Keratinocyte (primary cell): ENCODE results near the gene PIH1D1. TPM values are rescaled to one million over a fixed set of nuclear protein-coding genes. Genes with fewer than 3 reads are reported as not detected.

Experiments used
- DNase-seq: peaks from one replicate; pipeline ENCODE4 v3.0.0-alpha.2; 2011; ENCODE audit warnings: low read depth, missing footprints, low spot score
- FAIRE-seq: peaks from 2 replicates; lab custom pipeline; 2011; peaks lifted over from hg19 to GRCh38; lab: Jason Lieb, UNC
- H2AFZ ChIP-seq: 2 replicates; pipeline ENCODE4 v1.6.0; 2012; ENCODE audit warnings: low read length, control low read depth, inconsistent platforms; ENCODE audit not compliant: control insufficient read depth
- H3K27ac ChIP-seq: 2 replicates; pipeline ENCODE4 v1.5.1; 2011; ENCODE audit warnings: low read length; ENCODE audit not compliant: control insufficient read depth, insufficient read depth
- H3K27me3 ChIP-seq: 3 replicates; pipeline ENCODE4 v1.6.0; 2011; ENCODE audit warnings: low read length; ENCODE audit not compliant: control insufficient read depth, insufficient read depth; ENCODE audit errors: extremely low read depth
- H3K36me3 ChIP-seq, 2 experiments: 2 replicates in 1 of 2; 3 replicates in 1 of 2; pipeline ENCODE4 v1.5.1; 2011; ENCODE audit warnings: low read length in 2 of 2, mild to moderate bottlenecking in 1 of 2; ENCODE audit not compliant: control insufficient read depth in 2 of 2, insufficient read depth in 2 of 2; ENCODE audit errors: extremely low read depth in 1 of 2
- H3K4me1 ChIP-seq: 3 replicates; pipeline ENCODE4 v1.5.1; 2011; ENCODE audit warnings: low read length; ENCODE audit not compliant: control insufficient read depth, insufficient read depth; ENCODE audit errors: extremely low read depth
- H3K4me2 ChIP-seq: 3 replicates; pipeline ENCODE4 v1.6.0; 2011; ENCODE audit warnings: low read depth, low read length; ENCODE audit not compliant: control insufficient read depth, insufficient read depth; ENCODE audit errors: extremely low read depth
- H3K4me3 ChIP-seq, 3 experiments: fragments of 200-600 bp in 1 of 3; sonication (generic) in 1 of 3; 2 replicates in 2 of 3; 3 replicates in 1 of 3; pipeline ENCODE4 v1.5.1; 2011 to 2016; ENCODE audit warnings: low read length in 3 of 3, mild to moderate bottlenecking in 3 of 3, control low read depth in 2 of 3, inconsistent platforms in 1 of 3, low read depth in 1 of 3, mixed read lengths in 1 of 3, mixed run types in 1 of 3, moderate library complexity in 1 of 3; ENCODE audit not compliant: control insufficient read depth in 2 of 3, insufficient read depth in 2 of 3; ENCODE audit errors: extremely low read depth in 1 of 3
- H3K79me2 ChIP-seq: 2 replicates; pipeline ENCODE4 v1.6.0; 2012; ENCODE audit warnings: low read length; ENCODE audit not compliant: control insufficient read depth, insufficient read depth
- H3K9ac ChIP-seq: 3 replicates; pipeline ENCODE4 v1.6.0; 2011; ENCODE audit warnings: low read length; ENCODE audit not compliant: control insufficient read depth, insufficient read depth; ENCODE audit errors: extremely low read depth
- H3K9me1 ChIP-seq: 3 replicates; pipeline ENCODE4 v1.6.0; 2011; ENCODE audit warnings: low read length; ENCODE audit not compliant: control insufficient read depth, insufficient read depth; ENCODE audit errors: extremely low read depth
- H3K9me3 ChIP-seq: 2 replicates; pipeline ENCODE4 v1.5.1; 2012; ENCODE audit warnings: low read depth, low read length; ENCODE audit not compliant: control insufficient read depth
- H4K20me1 ChIP-seq: 3 replicates; pipeline ENCODE4 v1.6.0; 2011; ENCODE audit warnings: low read length; ENCODE audit not compliant: control insufficient read depth, insufficient read depth; ENCODE audit errors: extremely low read depth
- EZH2 ChIP-seq: IDR thresholded peaks from one replicate; pipeline ENCODE4 v1.6.1; 2012; ENCODE audit warnings: inconsistent platforms, mild to moderate bottlenecking, low read length, moderate library complexity
- dilution Hi-C: fragments of 300-500 bp; cut with MboI; formaldehyde crosslinking; loops from one replicate; pipeline ENCODE4 v1.7.0; 2020; ENCODE audit warnings: low sequenced_read_pairs; ENCODE audit not compliant: extremely low pct_ligation_motif_present
- polyA plus RNA-seq, 5 experiments: library from polyadenylated mRNA; depleted of rRNA in 3 of 5; stranded (reverse) in 3 of 5; stranded (forward) in 1 of 5; unstranded in 1 of 5; fragments of >200 nt; gene quantifications; 1 replicate in 1 of 5; 2 replicates in 3 of 5; 3 replicates in 1 of 5; pipeline versions ENCODE4 v1.2.1 to v1.2.3, GENCODE V29; 2011 to 2012; ENCODE audit warnings: missing spikeins in 2 of 5, low read depth in 1 of 5, low replicate concordance in 1 of 5
- TF ChIP-seq, protein P1 (sequence below), 3 experiments: IDR thresholded peaks in 1 of 3; conservative IDR thresholded peaks in 1 of 3; optimal IDR thresholded peaks in 1 of 3; 2 replicates in 2 of 3; 3 replicates in 1 of 3; pipeline versions ENCODE3 to v1.5.1; 2011; ENCODE audit warnings: low read length in 3 of 3, mild to moderate bottlenecking in 3 of 3, moderate library complexity in 2 of 3, control low read depth in 1 of 3, inconsistent platforms in 1 of 3; ENCODE audit not compliant: insufficient read depth in 2 of 3; ENCODE audit errors: extremely low read depth in 1 of 3

Gene PIH1D1
- polyA plus RNA-seq, 1 donor (not counting 4 experiments of a cell fraction or from before 2014, with no cell fraction given), result 37.8 TPM

DNA sequence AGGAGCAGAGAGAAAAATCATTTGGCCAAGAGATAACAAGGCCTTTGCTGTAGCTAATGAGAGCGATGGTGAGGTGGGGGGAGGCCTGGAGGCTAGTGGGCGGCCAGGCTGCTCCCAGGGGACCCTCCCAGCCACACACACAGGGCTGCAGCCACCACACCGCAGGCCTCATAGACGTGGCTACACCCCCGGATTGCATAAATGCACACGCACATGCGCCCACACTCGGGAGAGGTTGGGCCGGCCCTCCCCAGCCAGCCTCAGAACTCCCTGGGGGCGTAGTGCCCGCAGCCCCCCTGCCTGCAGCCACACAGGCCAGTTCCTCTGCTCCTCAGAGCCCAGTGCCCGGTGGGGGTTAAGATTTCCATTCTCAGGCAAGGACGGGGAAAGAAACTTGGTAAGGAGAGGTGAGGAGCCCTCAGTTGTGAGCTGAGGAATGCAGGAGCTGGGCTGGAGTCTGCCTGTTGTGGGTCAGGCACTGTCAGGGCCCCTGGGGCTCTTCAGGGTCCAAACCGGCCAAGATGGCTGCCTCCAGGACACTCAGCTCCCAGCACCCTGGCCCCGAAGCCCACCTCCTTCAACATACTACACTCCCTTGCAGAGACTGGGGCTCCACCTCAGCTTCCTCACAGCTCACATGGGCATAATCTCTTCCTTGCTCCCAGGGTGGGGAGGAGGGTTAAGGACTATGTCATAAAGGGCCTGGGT lies 36.4 kb downstream of the PIH1D1 start:
- Histone ChIP-seq H3K4me2 (no peak overlapping the region), H3K36me3 (no peaks in the 10 kb centered on the region), H4K20me1 (no peaks in the 10 kb centered on the region), H3K9me1 (no peaks in the 10 kb centered on the region), H3K9me3 (no peaks in the 10 kb centered on the region), H3K27ac (no peak overlapping the region), H2AFZ (no peak overlapping the region), H3K4me3 (no peak overlapping the region), H3K79me2 (no peaks in the 10 kb centered on the region), H3K9ac (no peak overlapping the region), H3K27me3 (peaks cover 20% of the 10 kb centered on the region), H3K4me1 (no peaks in the 10 kb centered on the region)
- dilution Hi-C loops, result no loop called here
- TF ChIP-seq EZH2, result no peak
- TF ChIP-seq, protein P1, sequence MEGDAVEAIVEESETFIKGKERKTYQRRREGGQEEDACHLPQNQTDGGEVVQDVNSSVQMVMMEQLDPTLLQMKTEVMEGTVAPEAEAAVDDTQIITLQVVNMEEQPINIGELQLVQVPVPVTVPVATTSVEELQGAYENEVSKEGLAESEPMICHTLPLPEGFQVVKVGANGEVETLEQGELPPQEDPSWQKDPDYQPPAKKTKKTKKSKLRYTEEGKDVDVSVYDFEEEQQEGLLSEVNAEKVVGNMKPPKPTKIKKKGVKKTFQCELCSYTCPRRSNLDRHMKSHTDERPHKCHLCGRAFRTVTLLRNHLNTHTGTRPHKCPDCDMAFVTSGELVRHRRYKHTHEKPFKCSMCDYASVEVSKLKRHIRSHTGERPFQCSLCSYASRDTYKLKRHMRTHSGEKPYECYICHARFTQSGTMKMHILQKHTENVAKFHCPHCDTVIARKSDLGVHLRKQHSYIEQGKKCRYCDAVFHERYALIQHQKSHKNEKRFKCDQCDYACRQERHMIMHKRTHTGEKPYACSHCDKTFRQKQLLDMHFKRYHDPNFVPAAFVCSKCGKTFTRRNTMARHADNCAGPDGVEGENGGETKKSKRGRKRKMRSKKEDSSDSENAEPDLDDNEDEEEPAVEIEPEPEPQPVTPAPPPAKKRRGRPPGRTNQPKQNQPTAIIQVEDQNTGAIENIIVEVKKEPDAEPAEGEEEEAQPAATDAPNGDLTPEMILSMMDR (optimal IDR thresholded peaks at IDR 0.05 in 1 of 3, IDR thresholded peaks at IDR 0.05 in 1 of 3, conservative IDR thresholded peaks at IDR 0.05 in 1 of 3; ENCODE audit: extremely low read depth in 1 of 3, insufficient read depth in 2 of 3, low read length in 3 of 3), result no peak
- no peak for FAIRE-seq
- DNase-seq, result no peak

DNA sequence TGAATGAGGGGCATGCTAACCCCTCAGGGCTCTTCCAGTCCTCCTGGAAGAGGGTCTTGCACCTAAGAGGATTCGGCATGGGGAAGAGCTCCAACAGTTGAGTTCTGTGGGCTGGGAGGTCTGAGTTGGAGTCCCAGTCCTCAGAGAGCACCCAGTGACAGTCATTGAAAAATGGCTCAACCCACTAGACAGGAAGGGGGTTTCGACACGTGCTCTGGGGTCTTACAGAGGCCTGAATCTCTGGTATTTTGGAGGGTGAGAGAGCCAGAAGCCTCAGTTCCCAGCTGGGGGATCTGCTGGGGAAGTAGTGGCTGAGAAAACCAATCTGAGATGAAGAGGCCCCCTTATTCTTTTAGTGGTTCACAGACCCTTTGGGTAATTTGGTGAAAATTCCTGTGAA lies 37.4 kb downstream of the PIH1D1 start:
- H3K79me2 ChIP-seq, result no peaks in the 10 kb centered on the region
- no peak overlapping the region for H3K4me2 ChIP-seq
- H2AFZ ChIP-seq, result no peak overlapping the region
- peaks cover 11% of the 10 kb centered on the region for H3K27me3 ChIP-seq
- H3K4me1 ChIP-seq, result peaks cover 2% of the 10 kb centered on the region
- DNase-seq, result no peak
- no peaks in the 10 kb centered on the region for H3K36me3 ChIP-seq
- no peak overlapping the region for H3K9ac ChIP-seq
- no peak for FAIRE-seq
- no peaks in the 10 kb centered on the region for H4K20me1 ChIP-seq
- TF ChIP-seq, protein P1 (optimal IDR thresholded peaks at IDR 0.05 in 1 of 3, IDR thresholded peaks at IDR 0.05 in 1 of 3, conservative IDR thresholded peaks at IDR 0.05 in 1 of 3; ENCODE audit: extremely low read depth in 1 of 3, insufficient read depth in 2 of 3, low read length in 3 of 3), result no peak
- TF ChIP-seq EZH2, result no peak
- H3K9me1 ChIP-seq, result no peaks in the 10 kb centered on the region
- no peak overlapping the region for H3K4me3 ChIP-seq
- H3K27ac ChIP-seq, result no peak overlapping the region
- H3K9me3 ChIP-seq, result no peaks in the 10 kb centered on the region
- dilution Hi-C loops, result no loop called here
